Measurements from ENCODE around the gene TRIM66. TPM values are rescaled to one million over a fixed set of nuclear protein-coding genes. Genes with fewer than 3 reads are reported as not detected.

Gene TRIM66
- total and polyA plus RNA-seq, 2 of the 8 experiments (the other 6 are each of a cell fraction or from before 2014, with no cell fraction given): 3.1 to 3.5 TPM

GRCh38 chr11:8608652-8609051, 73.8 kb downstream of the TRIM66 start (continued):
- TF ChIP-seq RAD21 (IDR thresholded peaks at IDR 0.05 in 1 of 2, conservative IDR thresholded peaks at IDR 0.05 in 1 of 2; ENCODE audit: low read depth in 2 of 2, low read length in 2 of 2): no peak
